HG03064 (cell line): ENCODE results near the gene PJVK.
"Not testable (repeated sequence)": the region's sequence is repeated elsewhere in the genome, so short reads cannot be mapped to it uniquely, and the experiment has no call there.

ENCODE experiments used
- ATAC-seq: cut with Tn5 transposase; IDR thresholded peaks from one replicate; pipeline ENCODE4 v1.9.1; 2021; ENCODE audit warnings: low read depth; ENCODE audit not compliant: unreplicated experiment

The PJVK gene

GRCh38 chr2:178428396-178428806, 22.8 kb upstream of the PJVK start:
- no peak for ATAC-seq

GRCh38 chr2:178429336-178429735, 21.8 kb upstream of the PJVK start:
- no peak for ATAC-seq

- no peak for ATAC-seq
Observed at GRCh38 chr2:178436662-178437061, 14.5 kb upstream of the PJVK start.

- ATAC-seq: no peak
Observed at GRCh38 chr2:178441426-178441825, 9.8 kb upstream of the PJVK start.

GRCh38 chr2:178448968-178449661, 2.1 kb upstream of the PJVK start:
- no peak for ATAC-seq

GRCh38 chr2:178449700-178450523, 1.3 kb upstream of the PJVK start:
- ATAC-seq: peak; percentile 21

- peak; percentile 50 for ATAC-seq
Observed at GRCh38 chr2:178450524-178450773, 729 bp upstream of the PJVK start.

- ATAC-seq: no peak
Observed at GRCh38 chr2:178452334-178452733, 1.2 kb downstream of the PJVK start.

GRCh38 chr2:178452870-178453269, 1.7 kb downstream of the PJVK start:
- no peak for ATAC-seq

- no peak for ATAC-seq
Observed at GRCh38 chr2:178455947-178456346, 4.8 kb downstream of the PJVK start.

- no peak for ATAC-seq
Observed at GRCh38 chr2:178457390-178457886, 6.3 kb downstream of the PJVK start.

- no peak for ATAC-seq
Observed at GRCh38 chr2:178469219-178469849, 18.2 kb downstream of the PJVK start.

- ATAC-seq: not testable (repeated sequence)
Observed at GRCh38 chr2:178471313-178471712, 20.1 kb downstream of the PJVK start.

GRCh38 chr2:178473373-178473772, 22.2 kb downstream of the PJVK start:
- ATAC-seq: no peak

GRCh38 chr2:178473931-178474330, 22.8 kb downstream of the PJVK start:
- no peak for ATAC-seq

GRCh38 chr2:178474560-178474959, 23.4 kb downstream of the PJVK start:
- ATAC-seq: no peak

- no peak for ATAC-seq
Observed at GRCh38 chr2:178476477-178476876, 25.3 kb downstream of the PJVK start.

- no peak for ATAC-seq
Observed at GRCh38 chr2:178477443-178478129, 26.4 kb downstream of the PJVK start.

- no peak for ATAC-seq
Observed at GRCh38 chr2:178478130-178478438, 26.9 kb downstream of the PJVK start.

GRCh38 chr2:178478439-178479274, 27.5 kb downstream of the PJVK start, which contains the start of gene FKBP7:
Gene FKBP7, minus strand, starts transcription at chr2:178478600. Its CDS starts 101 bp downstream, at chr2:178478499.
- peak; percentile 46 for ATAC-seq
